T-helper 17 cell (primary cell): ENCODE data around the gene GLYR1. TPM values are rescaled to one million over a fixed set of nuclear protein-coding genes. Genes with fewer than 3 reads are reported as not detected.

Experiments
- ATAC-seq: fragments of 150-1000 bp; cut with Tn5 transposase; 2 replicates; pipeline ENCODE4 v1.10.0; 2021; ENCODE audit warnings: mild to moderate bottlenecking, moderate library complexity
- DNase-seq, 3 donors: peaks; one replicate each; pipeline versions ENCODE4 v3.0.0 to v3.0.0-alpha.2; 2020 to 2021
- H3K9me3 ChIP-seq: one replicate; pipeline ENCODE4 v1.7.0; 2013; ENCODE audit warnings: low read length, mild to moderate bottlenecking; ENCODE audit not compliant: control insufficient read depth, poor library complexity, severe bottlenecking
- H3K27ac Mint-ChIP-seq: one replicate; pipeline ENCODE4 v1.8.0; 2022; ENCODE audit warnings: mild to moderate bottlenecking, moderate library complexity, mixed read lengths
- H3K27me3 Mint-ChIP-seq: one replicate; pipeline ENCODE4 v1.8.0; 2022; ENCODE audit warnings: mixed read lengths
- H3K36me3 Mint-ChIP-seq: one replicate; pipeline ENCODE4 v1.8.0; 2022; ENCODE audit warnings: low read depth, mixed read lengths
- H3K4me1 Mint-ChIP-seq: one replicate; pipeline ENCODE4 v1.8.0; 2022; ENCODE audit warnings: mild to moderate bottlenecking, mixed read lengths
- H3K4me3 Mint-ChIP-seq: one replicate; pipeline ENCODE4 v1.8.0; 2022; ENCODE audit warnings: mild to moderate bottlenecking, moderate library complexity, mixed read lengths
- total RNA-seq, 4 donors: library from RNA in 2 of 4; stranded (reverse) in 2 of 4; gene quantifications; one replicate each; pipeline ENCODE4 v1.2.3 and lab custom pipeline; 2022 to 2026

GLYR1 gene
- total RNA-seq, 2 donors from 2014 or later = 91.9 to 108 TPM

- Mint-ChIP-seq H3K4me3 (no peak overlapping the region), H3K36me3 (no peaks in the 10 kb centered on the region)
- ATAC-seq = no peak
These were observed 69.6 kb downstream of the GLYR1 start for GRCh38 chr16:4777339-4778049.

DNA sequence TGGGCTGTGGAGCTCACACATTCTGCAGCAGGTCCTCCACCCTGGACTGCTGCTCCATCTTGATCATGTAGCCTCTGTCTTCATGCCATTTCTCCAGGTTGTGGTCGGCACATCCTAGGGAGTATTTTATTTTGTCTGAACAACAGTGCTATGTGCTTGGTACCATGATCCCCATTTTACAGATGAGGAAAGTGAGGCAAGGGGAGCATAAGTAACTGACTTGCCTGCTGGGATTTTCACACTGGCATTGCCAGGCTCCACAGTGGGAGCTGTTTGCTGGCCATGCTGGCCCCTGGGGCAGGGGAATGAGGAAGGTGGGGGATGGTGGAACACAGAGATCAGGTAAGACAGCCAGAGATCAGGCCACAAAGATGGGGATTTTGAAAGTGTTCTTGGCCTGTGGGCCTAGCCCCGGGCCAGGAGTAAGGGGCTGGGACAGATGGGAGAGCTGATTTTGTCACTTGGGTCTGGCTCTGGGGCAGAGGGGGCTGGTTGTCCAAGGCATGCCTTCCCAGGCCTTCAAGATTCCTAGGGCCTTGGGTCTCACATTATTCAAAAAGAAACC, 70.9 kb downstream of the GLYR1 start:
- H3K27me3 Mint-ChIP-seq = no peaks in the 10 kb centered on the region
- no peaks in the 10 kb centered on the region for H3K9me3 ChIP-seq
- no peak for ATAC-seq
- no peak overlapping the region for H3K4me3 Mint-ChIP-seq
- no peak overlapping the region for H3K27ac Mint-ChIP-seq
- H3K36me3 Mint-ChIP-seq = no peaks in the 10 kb centered on the region
- DNase-seq = no peak
- H3K4me1 Mint-ChIP-seq = no peaks in the 10 kb centered on the region

More at GRCh38 chr16:4777339-4778049, 69.6 kb downstream of the GLYR1 start:
- Mint-ChIP-seq H3K4me1 (no peaks in the 10 kb centered on the region), H3K27me3 (no peaks in the 10 kb centered on the region), H3K27ac (no peak overlapping the region)
- no peaks in the 10 kb centered on the region for H3K9me3 ChIP-seq
- DNase-seq = no peak

DNA sequence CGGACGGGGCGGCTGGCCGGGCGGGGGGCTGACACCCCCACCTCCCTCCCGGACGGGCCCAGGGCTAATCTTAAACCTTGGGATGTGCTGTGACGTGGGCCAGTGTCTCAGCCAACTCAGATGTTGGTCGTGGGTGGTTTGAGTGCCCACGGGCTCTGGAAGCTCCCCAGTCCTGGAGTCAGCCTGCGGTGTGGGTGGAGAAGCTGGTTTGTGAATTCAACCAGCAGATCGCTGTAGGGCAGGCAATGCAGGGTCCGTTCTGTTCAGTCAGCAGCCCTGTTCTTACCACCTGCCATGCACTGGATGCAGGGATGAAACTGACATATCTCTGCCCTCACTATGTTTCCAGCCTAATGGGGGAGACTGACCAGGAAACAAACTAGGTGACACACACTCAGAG, 72.1 kb downstream of the GLYR1 start:
- DNase-seq (no peak), ATAC-seq (no peak)
- Mint-ChIP-seq H3K36me3 (no peaks in the 10 kb centered on the region), H3K4me1 (no peaks in the 10 kb centered on the region), H3K27ac (no peak overlapping the region), H3K27me3 (no peaks in the 10 kb centered on the region), H3K4me3 (no peak overlapping the region)
- no peaks in the 10 kb centered on the region for H3K9me3 ChIP-seq

- Mint-ChIP-seq H3K27me3 (no peaks in the 10 kb centered on the region), H3K4me1 (peaks cover 16% of the 10 kb centered on the region), H3K4me3 (no peak overlapping the region), H3K27ac (no peak overlapping the region), H3K36me3 (no peaks in the 10 kb centered on the region)
- ATAC-seq (no peak), DNase-seq (no peak)
- H3K9me3 ChIP-seq = no peaks in the 10 kb centered on the region
These were observed 74.7 kb downstream of the GLYR1 start for GRCh38 chr16:4772351-4772750.

GRCh38 chr16:4771646-4772045, 75.4 kb downstream of the GLYR1 start:
- no peaks in the 10 kb centered on the region for H3K9me3 ChIP-seq
- H3K36me3 Mint-ChIP-seq = no peaks in the 10 kb centered on the region
- DNase-seq = no peak
- H3K27me3 Mint-ChIP-seq = no peaks in the 10 kb centered on the region
- no peak for ATAC-seq
- no peak overlapping the region for H3K27ac Mint-ChIP-seq
- no peak overlapping the region for H3K4me3 Mint-ChIP-seq
- H3K4me1 Mint-ChIP-seq = peaks cover 19% of the 10 kb centered on the region

GRCh38 chr16:4769306-4769638, 77.8 kb downstream of the GLYR1 start:
- no peak for DNase-seq
- no peaks in the 10 kb centered on the region for H3K27me3 Mint-ChIP-seq
- H3K27ac Mint-ChIP-seq = no peak overlapping the region
- H3K4me1 Mint-ChIP-seq = peaks cover 26% of the 10 kb centered on the region
- no peaks in the 10 kb centered on the region for H3K9me3 ChIP-seq
- H3K4me3 Mint-ChIP-seq = peak overlapping the region; percentile 91
- no peaks in the 10 kb centered on the region for H3K36me3 Mint-ChIP-seq
- no peak for ATAC-seq

GRCh38 chr16:4768549-4769305, 78.4 kb downstream of the GLYR1 start:
- DNase-seq (peak; percentile 55 to 74 (median 74)), ATAC-seq (peak; percentile 64)
- Mint-ChIP-seq H3K4me1 (peaks cover 26% of the 10 kb centered on the region), H3K4me3 (peak overlapping the region; percentile 91), H3K27ac (peak overlapping the region; percentile 80), H3K27me3 (no peaks in the 10 kb centered on the region), H3K36me3 (no peaks in the 10 kb centered on the region)
- no peaks in the 10 kb centered on the region for H3K9me3 ChIP-seq

DNA sequence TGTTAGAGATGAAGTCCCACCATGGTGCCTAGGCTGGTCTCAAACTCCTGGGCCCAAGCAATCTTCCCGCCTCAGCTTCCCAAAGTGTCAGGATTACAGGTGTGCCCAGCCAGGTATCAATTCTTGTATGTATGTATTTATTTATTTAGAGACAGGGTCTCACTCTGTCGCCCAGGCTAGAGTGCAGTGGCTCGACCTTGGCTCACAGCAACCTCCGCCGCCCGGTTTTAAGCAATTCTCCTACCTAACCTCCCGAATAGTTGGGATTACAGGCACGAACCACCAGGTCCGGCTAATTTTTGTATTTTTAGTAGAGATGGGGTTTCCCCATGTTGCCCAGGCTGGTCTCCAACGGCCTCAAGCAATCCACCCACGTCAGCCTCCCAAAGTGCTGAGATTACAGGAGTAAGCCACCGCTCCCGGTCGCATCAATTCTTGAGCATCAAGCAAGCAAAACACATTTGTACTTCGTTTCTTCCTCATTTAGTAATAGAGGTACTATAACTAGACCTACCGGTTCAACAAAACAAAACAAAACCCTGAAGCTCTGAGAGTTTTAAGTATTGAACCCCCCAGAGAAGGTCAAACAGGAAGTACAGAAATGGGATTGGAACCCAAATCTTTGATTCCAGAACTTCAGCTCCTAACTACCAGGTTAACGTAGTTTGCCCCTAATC, 79.1 kb downstream of the GLYR1 start:
- Mint-ChIP-seq H3K36me3 (no peaks in the 10 kb centered on the region), H3K27ac (peak overlapping the region; percentile 80)
- no peak for DNase-seq

GRCh38 chr16:4766875-4767628, 80.0 kb downstream of the GLYR1 start, which contains the start of gene ZNF500:
Gene ZNF500, minus strand, starts transcription at chr16:4767162. Its CDS starts 1,184 bp downstream, at chr16:4765978.
- H3K4me1 Mint-ChIP-seq = peaks cover 28% of the 10 kb centered on the region
- H3K36me3 Mint-ChIP-seq = no peaks in the 10 kb centered on the region
- no peaks in the 10 kb centered on the region for H3K27me3 Mint-ChIP-seq
- peak within 1 kb of the TSS; percentile 91 for H3K4me3 Mint-ChIP-seq
- DNase-seq (peak; percentile 87 to 96 (median 90)), ATAC-seq (peak; percentile 96)
- H3K9me3 ChIP-seq = no peaks in the 10 kb centered on the region
- H3K27ac Mint-ChIP-seq = peak within 1 kb of the TSS; percentile 80

More for the DNA sequence above, 79.1 kb downstream of the GLYR1 start:
- H3K4me1 Mint-ChIP-seq = peaks cover 26% of the 10 kb centered on the region
- ATAC-seq = no peak
- no peaks in the 10 kb centered on the region for H3K9me3 ChIP-seq
- H3K27me3 Mint-ChIP-seq = no peaks in the 10 kb centered on the region
- peak overlapping the region; percentile 91 for H3K4me3 Mint-ChIP-seq

DNA sequence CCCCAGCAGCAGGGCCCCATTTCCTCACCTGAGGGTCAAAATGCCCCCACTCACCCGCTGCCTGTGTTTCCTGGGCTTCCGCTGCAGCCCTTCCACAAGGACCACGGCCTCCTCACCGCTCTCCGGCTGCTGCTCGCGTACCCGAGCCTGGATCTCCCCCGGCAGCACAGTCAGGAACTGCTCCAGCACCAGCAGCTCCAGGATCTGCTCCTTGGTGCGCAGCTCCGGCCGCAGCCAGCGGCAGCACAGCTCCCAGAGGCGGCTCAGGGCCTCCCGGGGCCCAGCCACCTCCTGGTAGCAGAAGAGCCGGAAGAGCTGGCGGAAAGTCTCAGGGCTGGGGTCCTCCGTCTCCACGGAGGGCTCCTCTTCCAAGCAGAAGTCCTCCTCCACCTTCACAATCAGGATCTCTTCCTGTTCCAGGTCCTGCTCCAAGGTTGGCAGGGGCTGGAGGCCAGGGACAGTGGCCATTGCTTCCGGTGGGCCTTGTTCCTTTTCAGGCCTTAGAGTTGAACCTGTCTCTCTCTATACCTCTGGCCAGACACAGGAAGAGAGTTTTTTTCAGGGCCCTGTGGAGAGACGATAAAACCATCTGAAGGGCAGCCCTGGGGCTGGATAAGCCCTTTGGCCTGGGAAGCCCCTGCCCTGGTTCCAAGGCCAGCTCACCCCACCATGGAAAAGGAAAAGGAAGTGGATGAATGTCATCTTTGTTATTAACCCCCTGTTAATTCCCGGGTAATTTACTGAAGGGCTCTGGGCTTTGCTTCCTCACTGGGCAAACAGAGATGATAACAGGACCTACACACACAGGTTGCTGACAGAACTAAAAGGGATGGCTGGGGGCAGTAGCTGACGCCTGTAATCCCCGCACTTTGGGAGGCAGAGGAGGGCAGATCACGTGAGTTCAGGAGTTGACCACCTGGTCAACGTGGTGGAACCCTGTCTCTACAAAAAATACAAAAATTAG, 81.3 kb downstream of the GLYR1 start:
- Mint-ChIP-seq H3K4me1 (peaks cover 28% of the 10 kb centered on the region), H3K4me3 (peak overlapping the region; percentile 85), H3K27ac (peak overlapping the region; percentile 80), H3K36me3 (no peaks in the 10 kb centered on the region), H3K27me3 (no peaks in the 10 kb centered on the region)
- no peaks in the 10 kb centered on the region for H3K9me3 ChIP-seq
- ATAC-seq (no peak), DNase-seq (no peak)

DNA sequence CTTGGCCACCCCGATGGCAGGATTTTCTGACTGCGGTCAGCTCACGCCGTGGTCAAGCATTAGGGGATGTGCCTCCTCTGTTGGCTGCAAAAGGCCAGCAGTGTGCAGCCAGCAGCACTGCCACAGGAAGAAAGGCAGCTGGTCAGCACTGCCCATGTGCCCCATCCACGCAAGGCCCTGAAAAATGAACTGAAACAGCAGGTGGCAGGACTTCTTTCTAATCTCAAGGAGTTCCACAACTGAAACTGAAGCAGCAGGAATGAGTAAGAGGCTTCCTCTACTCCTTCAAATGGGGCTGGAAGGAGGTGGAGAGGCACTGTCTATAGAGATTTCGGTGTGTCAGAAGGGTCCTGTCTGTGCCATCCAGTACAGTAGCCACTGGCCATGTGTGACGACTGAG, 83.3 kb downstream of the GLYR1 start:
- Mint-ChIP-seq H3K36me3 (peaks cover 3% of the 10 kb centered on the region), H3K27ac (no peak overlapping the region)

DNA sequence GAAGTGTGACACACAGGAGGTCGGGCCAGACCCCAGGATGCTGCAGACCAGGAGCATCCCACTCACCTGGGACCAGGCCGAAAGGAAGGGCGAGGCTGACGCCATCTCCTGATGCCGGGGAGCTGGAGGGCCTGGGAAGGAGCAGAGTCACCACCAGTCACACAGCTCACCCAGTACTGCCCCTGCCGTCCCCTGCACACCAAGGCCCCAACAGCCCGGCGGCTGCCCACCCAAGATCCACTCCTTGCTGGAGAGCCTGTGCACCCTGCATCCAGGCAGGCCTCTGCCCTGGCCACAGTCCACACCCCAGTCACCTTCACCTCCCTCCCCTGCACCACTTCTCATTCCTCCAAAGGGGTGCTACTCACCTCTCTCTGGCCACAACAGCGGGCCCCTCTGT, 84.9 kb downstream of the GLYR1 start:
- H3K4me1 Mint-ChIP-seq = peaks cover 11% of the 10 kb centered on the region
- no peaks in the 10 kb centered on the region for H3K9me3 ChIP-seq
- peak overlapping the region; percentile 34 for H3K27ac Mint-ChIP-seq
- no peak overlapping the region for H3K4me3 Mint-ChIP-seq
- no peak for ATAC-seq
- H3K36me3 Mint-ChIP-seq = peaks cover 8% of the 10 kb centered on the region
- no peaks in the 10 kb centered on the region for H3K27me3 Mint-ChIP-seq
- no peak for DNase-seq

More for the DNA sequence above, 83.3 kb downstream of the GLYR1 start:
- Mint-ChIP-seq H3K27me3 (no peaks in the 10 kb centered on the region), H3K4me3 (peak overlapping the region; percentile 9), H3K4me1 (peaks cover 22% of the 10 kb centered on the region)
- ATAC-seq (no peak), DNase-seq (no peak)
- no peaks in the 10 kb centered on the region for H3K9me3 ChIP-seq
